ENCODE results near the gene KRT33B.

The KRT33B gene

GRCh38 chr17:41390411-41390938 is 20.9 kb upstream of the KRT33B start:
- H2BK120ac ChIP-seq (ENCODE audit: low read depth, low read length): no peak overlapping the region
- no peak overlapping the region for H2BK5ac ChIP-seq (ENCODE audit: low read depth, low read length, poor library complexity, severe bottlenecking)
- H3K14ac ChIP-seq (ENCODE audit: low read length in 2 of 2): no peak overlapping the region
- peaks cover 4% of the 10 kb centered on the region for H3K4me1 ChIP-seq (ENCODE audit: control insufficient read depth, insufficient read depth, low read depth, low read length)
- no peak overlapping the region for H2BK15ac ChIP-seq (ENCODE audit: low read depth, poor library complexity, severe bottlenecking)
- no peak overlapping the region for H2BK12ac ChIP-seq (ENCODE audit: low read length in 2 of 2)
- H3K27ac ChIP-seq (ENCODE audit: low read length, poor library complexity, severe bottlenecking): no peak overlapping the region
- no peaks in the 10 kb centered on the region for H3K9me3 ChIP-seq (ENCODE audit: control insufficient read depth, low read length)
- no peaks in the 10 kb centered on the region for H3K79me1 ChIP-seq (replicated peaks; ENCODE audit: low read length, poor library complexity, severe bottlenecking)
- H3K27me3 ChIP-seq (ENCODE audit: control insufficient read depth in 1 of 2, insufficient read depth in 1 of 2, low read length in 2 of 2): peaks cover 0 to 15% of the 10 kb centered on the region in 2 experiments
- no peak overlapping the region for H3K4me2 ChIP-seq (ENCODE audit: low read length, poor library complexity, severe bottlenecking)
- no peak overlapping the region for H4K91ac ChIP-seq (ENCODE audit: low read length)
- H2AK5ac ChIP-seq (ENCODE audit: low read length, severe bottlenecking): no peak overlapping the region
- no peak overlapping the region for H3K18ac ChIP-seq (ENCODE audit: low read depth in 1 of 2, low read length in 2 of 2)
- H3K36me3 ChIP-seq (ENCODE audit: control insufficient read depth in 1 of 2, insufficient read depth in 2 of 2, low read depth in 1 of 2, low read length in 2 of 2): no peaks in the 10 kb centered on the region
- DNase-seq: no peak
- no peak overlapping the region for H3K4me3 ChIP-seq (ENCODE audit: insufficient read depth in 1 of 2, low read depth in 1 of 2, low read length in 2 of 2)
- no peak overlapping the region for H3K4ac ChIP-seq (ENCODE audit: low read depth in 1 of 2, low read length in 2 of 2)
- H3K9ac ChIP-seq (ENCODE audit: low read length): no peak overlapping the region
- no peak overlapping the region for H4K8ac ChIP-seq (ENCODE audit: low read length)
- H3K23ac ChIP-seq (ENCODE audit: low read length in 2 of 2): no peak overlapping the region
- no peak overlapping the region for H2AFZ ChIP-seq (ENCODE audit: low read depth, low read length)
- WGBS: 50% methylated on average over 6 of the region's 7 CpGs

- Histone ChIP-seq H3K36me3 (ENCODE audit: control insufficient read depth in 1 of 2, insufficient read depth in 2 of 2, low read depth in 1 of 2, low read length in 2 of 2) (no peaks in the 10 kb centered on the region), H4K8ac (ENCODE audit: low read length) (no peak overlapping the region), H4K91ac (ENCODE audit: low read length) (no peak overlapping the region), H2BK5ac (ENCODE audit: low read depth, low read length, poor library complexity, severe bottlenecking) (no peak overlapping the region), H3K9me3 (ENCODE audit: control insufficient read depth, low read length) (no peaks in the 10 kb centered on the region), H3K27ac (ENCODE audit: low read length, poor library complexity, severe bottlenecking) (no peak overlapping the region), H3K18ac (ENCODE audit: low read depth in 1 of 2, low read length in 2 of 2) (no peak overlapping the region), H3K4me3 (ENCODE audit: insufficient read depth in 1 of 2, low read depth in 1 of 2, low read length in 2 of 2) (no peak overlapping the region), H2BK12ac (ENCODE audit: low read length in 2 of 2) (no peak overlapping the region), H3K9ac (ENCODE audit: low read length) (no peak overlapping the region), H3K4me1 (ENCODE audit: control insufficient read depth, insufficient read depth, low read depth, low read length) (no peaks in the 10 kb centered on the region), H3K4me2 (ENCODE audit: low read length, poor library complexity, severe bottlenecking) (no peak overlapping the region), H3K27me3 (ENCODE audit: control insufficient read depth in 1 of 2, insufficient read depth in 1 of 2, low read length in 2 of 2) (peaks cover 0 to 9% of the 10 kb centered on the region in 2 experiments), H3K14ac (ENCODE audit: low read length in 2 of 2) (no peak overlapping the region), H2BK15ac (ENCODE audit: low read depth, poor library complexity, severe bottlenecking) (no peak overlapping the region), H2AFZ (ENCODE audit: low read depth, low read length) (no peak overlapping the region), H3K79me1 (replicated peaks; ENCODE audit: low read length, poor library complexity, severe bottlenecking) (no peaks in the 10 kb centered on the region), H3K23ac (ENCODE audit: low read length in 2 of 2) (no peak overlapping the region), H3K4ac (ENCODE audit: low read depth in 1 of 2, low read length in 2 of 2) (no peak overlapping the region), H2BK120ac (ENCODE audit: low read depth, low read length) (no peak overlapping the region), H2AK5ac (ENCODE audit: low read length, severe bottlenecking) (no peak overlapping the region)
- DNase-seq: no peak
- 91% methylated on average over 4 of the region's 4 CpGs for WGBS
Observed at GRCh38 chr17:41387670-41388069, 18.1 kb upstream of the KRT33B start.

- no peak overlapping the region for H2BK12ac ChIP-seq (ENCODE audit: low read length in 2 of 2)
- no peaks in the 10 kb centered on the region for H3K79me1 ChIP-seq (replicated peaks; ENCODE audit: low read length, poor library complexity, severe bottlenecking)
- H3K4me2 ChIP-seq (ENCODE audit: low read length, poor library complexity, severe bottlenecking): no peak overlapping the region
- no peak overlapping the region for H3K23ac ChIP-seq (ENCODE audit: low read length in 2 of 2)
- no peak overlapping the region for H2AK5ac ChIP-seq (ENCODE audit: low read length, severe bottlenecking)
- H3K4ac ChIP-seq (ENCODE audit: low read depth in 1 of 2, low read length in 2 of 2): no peak overlapping the region
- no peak overlapping the region for H3K4me3 ChIP-seq (ENCODE audit: insufficient read depth in 1 of 2, low read depth in 1 of 2, low read length in 2 of 2)
- H4K8ac ChIP-seq (ENCODE audit: low read length): no peak overlapping the region
- H3K14ac ChIP-seq (ENCODE audit: low read length in 2 of 2): no peak overlapping the region
- no peaks in the 10 kb centered on the region for H3K9me3 ChIP-seq (ENCODE audit: control insufficient read depth, low read length)
- H3K4me1 ChIP-seq (ENCODE audit: control insufficient read depth, insufficient read depth, low read depth, low read length): no peaks in the 10 kb centered on the region
- H4K91ac ChIP-seq (ENCODE audit: low read length): no peak overlapping the region
- H3K36me3 ChIP-seq (ENCODE audit: control insufficient read depth in 1 of 2, insufficient read depth in 2 of 2, low read depth in 1 of 2, low read length in 2 of 2): no peaks in the 10 kb centered on the region
- H2BK120ac ChIP-seq (ENCODE audit: low read depth, low read length): no peak overlapping the region
- H2BK5ac ChIP-seq (ENCODE audit: low read depth, low read length, poor library complexity, severe bottlenecking): no peak overlapping the region
- no peak overlapping the region for H3K27ac ChIP-seq (ENCODE audit: low read length, poor library complexity, severe bottlenecking)
- no peak for DNase-seq
- no CpG with 5 or more reads among the region's 1 CpG for WGBS
- H2AFZ ChIP-seq (ENCODE audit: low read depth, low read length): no peak overlapping the region
- H3K27me3 ChIP-seq (ENCODE audit: control insufficient read depth in 1 of 2, insufficient read depth in 1 of 2, low read length in 2 of 2): peaks cover 0 to 9% of the 10 kb centered on the region in 2 experiments
- no peak overlapping the region for H3K18ac ChIP-seq (ENCODE audit: low read depth in 1 of 2, low read length in 2 of 2)
- H2BK15ac ChIP-seq (ENCODE audit: low read depth, poor library complexity, severe bottlenecking): no peak overlapping the region
- H3K9ac ChIP-seq (ENCODE audit: low read length): no peak overlapping the region
Observed at GRCh38 chr17:41386227-41386626, 16.6 kb upstream of the KRT33B start.

GRCh38 chr17:41383690-41384089 is 14.1 kb upstream of the KRT33B start:
- Histone ChIP-seq H2BK12ac (ENCODE audit: low read length in 2 of 2) (no peak overlapping the region), H3K9me3 (ENCODE audit: control insufficient read depth, low read length) (no peaks in the 10 kb centered on the region), H3K27me3 (ENCODE audit: control insufficient read depth in 1 of 2, insufficient read depth in 1 of 2, low read length in 2 of 2) (peaks cover 0 to 5% of the 10 kb centered on the region in 2 experiments), H3K4me1 (ENCODE audit: control insufficient read depth, insufficient read depth, low read depth, low read length) (peaks cover 4% of the 10 kb centered on the region), H2BK120ac (ENCODE audit: low read depth, low read length) (no peak overlapping the region), H4K8ac (ENCODE audit: low read length) (no peak overlapping the region), H3K14ac (ENCODE audit: low read length in 2 of 2) (no peak overlapping the region), H3K9ac (ENCODE audit: low read length) (no peak overlapping the region), H3K36me3 (ENCODE audit: control insufficient read depth in 1 of 2, insufficient read depth in 2 of 2, low read depth in 1 of 2, low read length in 2 of 2) (no peaks in the 10 kb centered on the region), H3K4ac (ENCODE audit: low read depth in 1 of 2, low read length in 2 of 2) (no peak overlapping the region), H2BK15ac (ENCODE audit: low read depth, poor library complexity, severe bottlenecking) (no peak overlapping the region), H2BK5ac (ENCODE audit: low read depth, low read length, poor library complexity, severe bottlenecking) (no peak overlapping the region), H3K27ac (ENCODE audit: low read length, poor library complexity, severe bottlenecking) (no peak overlapping the region), H3K4me3 (ENCODE audit: insufficient read depth in 1 of 2, low read depth in 1 of 2, low read length in 2 of 2) (no peak overlapping the region), H3K18ac (ENCODE audit: low read depth in 1 of 2, low read length in 2 of 2) (no peak overlapping the region), H2AFZ (ENCODE audit: low read depth, low read length) (no peak overlapping the region), H4K91ac (ENCODE audit: low read length) (no peak overlapping the region), H3K4me2 (ENCODE audit: low read length, poor library complexity, severe bottlenecking) (no peak overlapping the region), H3K79me1 (replicated peaks; ENCODE audit: low read length, poor library complexity, severe bottlenecking) (no peaks in the 10 kb centered on the region), H2AK5ac (ENCODE audit: low read length, severe bottlenecking) (no peak overlapping the region), H3K23ac (ENCODE audit: low read length in 2 of 2) (no peak overlapping the region)
- 100% methylated on average over 1 of the region's 1 CpG for WGBS
- DNase-seq: no peak

Measured in mesenchymal stem cell (in vitro differentiated cells and primary cell).